Measurements from ENCODE around the gene RYR3.

The RYR3 gene

DNA sequence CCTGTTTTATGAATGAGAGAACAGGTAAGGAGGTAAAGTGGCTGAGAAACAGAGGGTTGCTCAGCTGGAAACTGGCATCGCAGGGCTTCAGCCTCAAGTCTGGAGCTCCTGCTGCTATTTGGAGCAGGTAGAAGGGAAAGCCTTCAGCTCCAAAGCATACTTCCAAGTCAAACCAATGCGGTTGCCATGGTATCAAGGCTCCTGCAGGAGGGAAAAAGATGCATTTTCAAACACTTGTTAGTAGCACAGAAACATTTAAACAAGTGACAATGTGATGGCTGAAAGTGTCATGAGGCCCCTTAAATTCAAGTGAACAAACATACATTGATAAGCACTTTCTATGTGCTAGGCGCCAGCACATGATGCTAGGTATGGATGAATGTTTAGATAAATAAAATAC lies 60.4 kb downstream of the RYR3 start:
- TF ChIP-seq, protein P1, sequence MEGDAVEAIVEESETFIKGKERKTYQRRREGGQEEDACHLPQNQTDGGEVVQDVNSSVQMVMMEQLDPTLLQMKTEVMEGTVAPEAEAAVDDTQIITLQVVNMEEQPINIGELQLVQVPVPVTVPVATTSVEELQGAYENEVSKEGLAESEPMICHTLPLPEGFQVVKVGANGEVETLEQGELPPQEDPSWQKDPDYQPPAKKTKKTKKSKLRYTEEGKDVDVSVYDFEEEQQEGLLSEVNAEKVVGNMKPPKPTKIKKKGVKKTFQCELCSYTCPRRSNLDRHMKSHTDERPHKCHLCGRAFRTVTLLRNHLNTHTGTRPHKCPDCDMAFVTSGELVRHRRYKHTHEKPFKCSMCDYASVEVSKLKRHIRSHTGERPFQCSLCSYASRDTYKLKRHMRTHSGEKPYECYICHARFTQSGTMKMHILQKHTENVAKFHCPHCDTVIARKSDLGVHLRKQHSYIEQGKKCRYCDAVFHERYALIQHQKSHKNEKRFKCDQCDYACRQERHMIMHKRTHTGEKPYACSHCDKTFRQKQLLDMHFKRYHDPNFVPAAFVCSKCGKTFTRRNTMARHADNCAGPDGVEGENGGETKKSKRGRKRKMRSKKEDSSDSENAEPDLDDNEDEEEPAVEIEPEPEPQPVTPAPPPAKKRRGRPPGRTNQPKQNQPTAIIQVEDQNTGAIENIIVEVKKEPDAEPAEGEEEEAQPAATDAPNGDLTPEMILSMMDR (IDR thresholded peaks at IDR 0.05) = no peak

DNA sequence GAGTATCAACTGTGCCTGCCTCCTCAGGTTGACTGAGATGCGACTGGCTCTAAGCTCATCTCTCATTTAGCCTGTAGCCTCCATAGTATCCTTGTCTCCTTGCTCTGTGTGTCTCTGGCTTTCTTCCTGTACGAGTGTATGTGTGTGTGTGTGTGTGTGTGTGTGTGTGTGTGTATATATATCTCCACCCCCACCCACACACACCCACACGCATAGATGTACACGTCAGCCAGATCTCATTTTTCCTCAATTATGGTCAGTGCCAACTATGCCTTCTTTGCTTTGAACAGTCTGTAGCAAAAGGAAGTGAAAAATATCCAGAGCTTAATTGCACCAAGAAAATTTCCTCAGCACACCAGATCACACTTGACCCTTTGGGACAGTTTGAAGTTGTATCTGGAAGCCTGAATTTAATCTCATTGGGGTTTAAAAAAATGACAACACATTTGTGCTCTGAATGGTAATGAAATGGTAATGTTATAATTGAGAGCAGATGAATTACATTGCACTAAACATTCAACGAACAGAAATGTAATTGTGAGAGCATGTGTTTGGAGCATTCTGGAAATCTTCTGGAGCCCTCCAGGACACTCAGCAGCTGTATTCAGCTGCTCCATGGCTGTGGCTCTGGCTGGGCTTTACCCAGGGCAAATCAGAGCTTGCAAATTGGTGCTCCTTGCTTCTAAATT lies 63.6 kb downstream of the RYR3 start:
- TF ChIP-seq, protein P1 (IDR thresholded peaks at IDR 0.05) = no peak

DNA sequence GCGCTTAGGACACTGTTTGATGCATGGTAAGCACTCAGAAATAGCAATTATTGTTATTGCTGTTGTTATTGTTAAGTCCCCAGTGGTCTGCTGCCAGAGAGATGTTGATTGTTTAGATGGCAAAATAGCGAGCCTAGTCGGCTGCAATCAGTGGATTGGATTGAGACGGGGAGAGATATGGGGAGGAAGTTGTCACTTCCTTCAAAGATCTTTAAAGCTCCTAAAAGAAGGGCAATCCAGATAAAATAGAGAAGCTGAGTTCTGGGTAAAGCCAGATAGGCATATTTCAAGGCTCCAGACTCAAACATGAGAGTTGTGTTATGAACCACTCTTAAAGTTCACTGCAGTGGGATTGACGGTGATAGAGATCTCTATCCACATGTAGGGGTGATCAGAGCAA lies 64.5 kb downstream of the RYR3 start:
- TF ChIP-seq, protein P1 (IDR thresholded peaks at IDR 0.05) = no peak

DNA sequence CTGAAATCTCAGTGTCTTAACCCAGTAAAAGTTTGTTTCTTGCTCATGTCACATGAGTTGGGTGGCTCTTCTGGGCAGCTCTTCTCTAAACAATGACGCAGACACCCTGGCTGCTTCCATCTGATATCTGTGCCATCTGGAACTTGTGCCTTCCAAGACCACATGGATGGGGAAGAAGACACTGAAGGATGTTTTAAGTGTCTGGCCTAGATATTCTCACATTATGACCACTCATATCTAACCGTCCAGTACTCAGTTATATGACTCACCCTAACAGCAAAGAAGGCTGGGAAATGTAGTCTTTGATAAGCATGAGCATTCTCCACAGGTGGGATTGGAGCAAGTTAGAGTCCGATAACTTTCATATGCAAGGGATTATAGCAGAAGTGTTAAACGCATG lies 66.4 kb downstream of the RYR3 start:
- TF ChIP-seq, protein P1 (IDR thresholded peaks at IDR 0.05) = no peak

DNA sequence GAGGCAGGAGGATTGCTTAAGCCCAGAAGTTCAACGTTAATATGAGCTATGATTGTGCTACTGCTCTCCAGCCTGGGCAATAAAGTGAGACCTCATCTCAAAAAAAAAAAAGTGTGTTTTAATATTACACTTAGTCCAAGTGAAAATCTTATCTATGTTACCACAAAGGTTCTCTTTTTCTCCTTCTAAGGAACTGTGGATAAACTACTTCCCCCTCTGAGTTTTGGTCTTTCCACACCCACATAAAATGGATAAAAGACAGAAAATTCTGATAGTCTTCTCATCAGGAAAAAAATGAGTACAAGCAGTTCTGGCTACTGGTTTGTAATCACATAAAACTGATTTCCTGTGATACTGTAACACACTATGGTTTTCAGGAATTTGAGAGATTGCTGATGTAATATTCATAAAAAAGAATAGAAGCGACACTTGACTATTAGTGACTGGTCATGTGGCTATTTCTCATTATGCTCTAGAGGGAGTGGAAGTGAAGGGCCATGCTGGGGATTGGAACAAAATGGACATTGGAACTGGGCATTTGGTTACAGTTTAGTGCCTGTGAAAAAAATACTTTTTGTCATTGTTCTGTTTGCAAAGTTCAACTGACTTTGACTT lies 68.2 kb downstream of the RYR3 start:
- TF ChIP-seq, protein P1 (IDR thresholded peaks at IDR 0.05) = no peak

DNA sequence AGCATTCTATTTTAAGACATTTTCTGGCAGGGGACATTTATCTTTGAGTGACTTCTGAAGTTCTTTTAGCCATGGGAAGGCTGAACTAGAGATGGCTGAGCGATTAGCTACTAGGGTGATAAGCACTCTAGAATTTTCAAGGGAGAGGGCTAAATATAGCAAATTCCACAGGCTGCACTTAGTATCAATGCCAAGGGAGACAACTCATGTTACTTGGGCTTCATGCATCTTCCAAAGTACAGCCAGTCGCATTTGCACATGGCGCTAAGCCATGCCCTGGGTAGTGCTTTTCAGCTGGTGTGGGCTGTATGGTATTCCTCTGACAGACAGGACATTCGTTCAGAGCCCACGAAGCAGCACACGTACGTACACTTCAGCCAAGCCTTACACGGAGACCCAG lies 69.6 kb downstream of the RYR3 start:
- TF ChIP-seq, protein P1 (IDR thresholded peaks at IDR 0.05) = no peak

DNA sequence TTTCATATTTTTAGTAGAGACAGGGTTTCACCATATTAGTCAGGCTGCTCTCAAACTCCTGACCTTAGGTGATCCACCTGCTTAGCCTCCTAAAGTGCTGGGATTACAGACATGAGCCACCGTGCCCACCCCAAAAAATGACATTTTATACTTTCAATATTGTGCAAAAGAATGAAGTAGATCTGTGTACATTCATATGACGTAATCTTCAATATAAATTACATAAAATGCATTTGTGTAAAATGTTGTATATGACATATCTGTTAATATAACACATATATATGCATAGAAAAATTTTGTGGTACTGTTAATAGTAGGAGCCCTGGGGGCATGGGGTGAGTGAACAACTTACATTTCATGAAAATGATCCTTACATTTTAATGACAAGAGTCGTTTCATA lies 71.7 kb downstream of the RYR3 start:
- TF ChIP-seq, protein P1 (IDR thresholded peaks at IDR 0.05) = no peak

Data from LNCAP (cell line).